ENCODE data around the gene PGR.
A peak's percentile ranks its signal among the peaks of the same experiment; 100 is the strongest.
"Not testable (repeated sequence)": the region's sequence is repeated elsewhere in the genome, so short reads cannot be mapped to it uniquely, and the experiment has no call there.

The PGR gene

DNA sequence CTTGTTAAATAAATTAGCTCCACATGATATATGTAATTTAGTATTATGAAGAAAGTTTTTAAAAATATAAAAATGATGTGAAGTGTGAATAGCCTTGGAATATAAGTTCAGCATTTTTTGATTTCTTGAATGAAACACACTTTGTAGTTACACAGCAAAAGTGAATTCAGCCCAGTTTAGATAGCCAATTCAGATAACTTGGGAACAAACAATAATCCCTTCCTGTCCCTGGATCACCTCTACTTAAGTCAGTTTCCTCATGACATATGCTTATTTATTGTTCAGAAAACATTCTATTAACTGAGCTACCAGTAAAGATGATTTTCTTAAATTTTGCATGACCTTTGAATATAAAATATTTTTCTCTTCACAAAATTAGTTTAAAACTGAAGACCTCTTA, 107.4 kb downstream of the PGR start:
- H3K4me3 ChIP-seq (ENCODE audit: control insufficient read depth, low read depth, low read length) = no peak overlapping the region
- TF ChIP-seq, protein P1, sequence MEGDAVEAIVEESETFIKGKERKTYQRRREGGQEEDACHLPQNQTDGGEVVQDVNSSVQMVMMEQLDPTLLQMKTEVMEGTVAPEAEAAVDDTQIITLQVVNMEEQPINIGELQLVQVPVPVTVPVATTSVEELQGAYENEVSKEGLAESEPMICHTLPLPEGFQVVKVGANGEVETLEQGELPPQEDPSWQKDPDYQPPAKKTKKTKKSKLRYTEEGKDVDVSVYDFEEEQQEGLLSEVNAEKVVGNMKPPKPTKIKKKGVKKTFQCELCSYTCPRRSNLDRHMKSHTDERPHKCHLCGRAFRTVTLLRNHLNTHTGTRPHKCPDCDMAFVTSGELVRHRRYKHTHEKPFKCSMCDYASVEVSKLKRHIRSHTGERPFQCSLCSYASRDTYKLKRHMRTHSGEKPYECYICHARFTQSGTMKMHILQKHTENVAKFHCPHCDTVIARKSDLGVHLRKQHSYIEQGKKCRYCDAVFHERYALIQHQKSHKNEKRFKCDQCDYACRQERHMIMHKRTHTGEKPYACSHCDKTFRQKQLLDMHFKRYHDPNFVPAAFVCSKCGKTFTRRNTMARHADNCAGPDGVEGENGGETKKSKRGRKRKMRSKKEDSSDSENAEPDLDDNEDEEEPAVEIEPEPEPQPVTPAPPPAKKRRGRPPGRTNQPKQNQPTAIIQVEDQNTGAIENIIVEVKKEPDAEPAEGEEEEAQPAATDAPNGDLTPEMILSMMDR (conservative IDR thresholded peaks at IDR 0.05; ENCODE audit: control insufficient read depth, insufficient read depth, low read depth, low read length) = no peak
- no peak for DNase-seq (ENCODE audit: low read depth)

DNA sequence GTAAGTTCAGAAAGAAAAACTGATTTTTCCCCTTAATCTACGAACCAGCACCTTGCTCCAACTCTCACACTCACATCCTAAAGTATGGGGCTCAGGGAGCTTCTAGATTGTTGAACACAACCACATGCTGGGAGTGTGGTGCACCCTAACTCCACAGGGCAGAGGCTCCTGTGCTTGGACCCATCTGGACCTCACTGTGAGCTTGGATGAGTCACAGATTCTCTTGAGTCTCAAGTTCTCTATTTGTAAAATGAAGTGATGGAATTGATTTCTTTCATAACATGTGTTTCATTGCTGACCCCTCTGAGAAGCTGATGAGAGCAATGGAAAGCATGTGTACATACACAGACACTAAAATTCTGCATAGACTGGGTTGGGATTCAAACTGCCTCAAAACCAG, 109.7 kb downstream of the PGR start:
- TF ChIP-seq, protein P1 (conservative IDR thresholded peaks at IDR 0.05; ENCODE audit: control insufficient read depth, insufficient read depth, low read depth, low read length) = no peak
- DNase-seq (ENCODE audit: low read depth) = no peak
- H3K4me3 ChIP-seq (ENCODE audit: control insufficient read depth, low read depth, low read length) = no peak overlapping the region

DNA sequence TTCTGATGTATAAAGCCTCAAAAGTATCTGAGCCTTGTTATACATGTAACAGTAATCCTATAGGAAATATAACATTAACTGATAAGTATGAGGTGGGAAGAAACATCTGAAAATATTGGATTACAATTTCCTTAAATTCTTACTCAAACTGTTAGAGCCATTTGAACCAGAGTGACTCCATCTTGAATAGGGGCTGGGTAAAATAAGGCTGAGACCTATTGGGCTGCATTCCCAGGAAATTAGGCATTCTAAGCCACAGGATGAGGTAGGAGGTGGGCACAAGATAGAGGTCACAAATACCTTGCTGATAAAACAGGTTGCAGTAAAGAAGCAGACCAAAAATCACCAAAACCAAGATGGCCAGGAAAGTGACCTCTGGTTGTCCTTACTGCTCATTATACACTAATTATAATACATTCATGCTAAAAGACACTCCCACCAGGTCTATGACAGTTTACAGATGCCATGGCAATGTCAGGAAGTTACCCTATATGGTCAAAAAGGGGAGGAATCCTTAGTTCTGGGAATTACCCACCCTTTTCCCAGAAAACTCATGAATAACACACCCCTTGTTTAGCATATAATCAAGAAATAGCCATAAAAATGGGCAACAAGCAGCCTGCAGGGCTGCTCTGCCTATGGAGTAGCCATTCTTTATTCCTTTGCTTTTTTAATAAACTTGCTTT, 114.9 kb downstream of the PGR start:
- TF ChIP-seq, protein P1 (conservative IDR thresholded peaks at IDR 0.05; ENCODE audit: control insufficient read depth, insufficient read depth, low read depth, low read length) = no peak
- no peak for DNase-seq (ENCODE audit: low read depth)
- H3K4me3 ChIP-seq (ENCODE audit: control insufficient read depth, low read depth, low read length) = no peak overlapping the region

DNA sequence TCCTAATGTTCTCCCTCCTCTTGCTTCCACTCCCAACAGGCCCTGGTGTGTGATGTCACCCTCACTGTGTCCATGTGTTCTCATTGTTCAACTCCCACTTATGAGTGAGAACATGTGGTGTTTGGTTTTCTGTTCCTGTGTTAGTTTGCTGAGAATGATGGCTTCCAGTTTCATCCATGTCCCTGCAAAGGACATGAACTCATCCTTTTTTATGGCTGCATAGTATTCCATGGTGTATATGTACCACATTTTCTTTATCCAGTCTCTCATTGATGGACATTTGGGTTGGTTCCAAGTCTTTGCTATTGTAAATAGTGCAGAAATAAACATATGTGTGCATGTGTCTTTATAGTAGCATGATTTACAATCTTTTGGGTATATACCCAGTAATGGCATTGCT, 115.9 kb downstream of the PGR start:
- DNase-seq (ENCODE audit: low read depth); H3K4me3 ChIP-seq (ENCODE audit: control insufficient read depth, low read depth, low read length): not testable (repeated sequence)

DNA sequence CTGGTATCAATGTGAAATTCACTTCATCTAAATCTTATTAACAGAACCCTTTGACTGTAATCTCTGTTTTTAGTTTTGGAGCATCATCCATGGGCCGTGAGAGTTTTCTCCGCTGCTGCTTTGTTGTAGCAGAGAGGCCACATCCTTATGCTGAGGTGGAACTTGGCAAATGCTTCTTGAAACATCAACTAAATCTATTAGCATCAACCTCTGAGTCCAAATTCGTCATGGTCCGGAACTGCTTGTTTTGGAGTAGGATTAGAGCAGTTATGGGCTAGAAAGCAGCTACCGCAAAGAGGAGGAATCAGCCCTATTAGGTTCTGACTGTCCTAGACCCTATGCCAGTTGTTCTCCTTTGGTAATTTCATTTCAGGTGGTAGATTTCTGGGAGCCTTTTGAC, 117.7 kb downstream of the PGR start:
- peak; percentile 53 for DNase-seq (ENCODE audit: low read depth)
- TF ChIP-seq, protein P1 (conservative IDR thresholded peaks at IDR 0.05; ENCODE audit: control insufficient read depth, insufficient read depth, low read depth, low read length) = no peak
- H3K4me3 ChIP-seq (ENCODE audit: control insufficient read depth, low read depth, low read length) = no peak overlapping the region

DNA sequence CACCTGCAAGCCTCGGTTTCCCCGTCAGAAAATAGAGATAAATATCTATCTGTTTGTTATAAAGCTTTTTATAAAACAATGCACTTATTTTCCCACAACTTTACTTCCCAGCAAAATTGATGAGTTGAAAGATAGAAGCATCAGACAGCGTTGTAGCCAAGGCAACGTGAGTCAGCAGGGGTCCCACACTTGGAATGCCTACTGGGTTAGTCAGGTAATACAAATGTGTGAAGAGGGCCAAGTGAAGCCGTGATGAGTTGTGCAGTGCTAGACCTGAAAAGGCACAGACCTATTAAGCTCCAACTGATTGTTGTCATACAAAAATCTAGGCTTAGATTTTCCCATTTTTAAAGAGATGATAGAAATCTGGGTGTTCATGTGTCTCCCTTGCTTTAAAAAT, 118.7 kb downstream of the PGR start:
- H3K4me3 ChIP-seq (ENCODE audit: control insufficient read depth, low read depth, low read length) = no peak overlapping the region
- TF ChIP-seq, protein P1 (conservative IDR thresholded peaks at IDR 0.05; ENCODE audit: control insufficient read depth, insufficient read depth, low read depth, low read length) = no peak
- peak; percentile 32 for DNase-seq (ENCODE audit: low read depth)

DNA sequence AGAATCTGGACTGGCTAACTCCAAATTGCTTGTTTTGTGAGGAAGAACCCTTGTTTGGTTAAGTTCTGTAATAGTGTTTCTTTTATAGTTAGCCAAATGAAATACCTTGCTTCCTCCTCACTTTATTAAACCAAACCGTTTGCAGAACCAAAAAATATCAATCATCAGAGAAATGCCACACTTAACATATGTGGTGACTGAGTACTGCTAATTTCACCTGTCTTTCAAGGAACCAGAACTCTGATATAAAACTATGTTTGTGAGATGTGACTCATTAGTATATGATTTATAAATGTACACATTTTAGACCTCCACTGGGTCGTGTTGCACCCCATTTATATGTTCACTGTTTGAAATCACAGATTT, 119.9 kb downstream of the PGR start:
- no peak for DNase-seq (ENCODE audit: low read depth)
- no peak overlapping the region for H3K4me3 ChIP-seq (ENCODE audit: control insufficient read depth, low read depth, low read length)
- TF ChIP-seq, protein P1 (conservative IDR thresholded peaks at IDR 0.05; ENCODE audit: control insufficient read depth, insufficient read depth, low read depth, low read length) = no peak

Measured in fibroblast of mammary gland (primary cell).